ENCODE results near the gene PHKB.
"Not testable (repeated sequence)": the region's sequence is repeated elsewhere in the genome, so short reads cannot be mapped to it uniquely, and the experiment has no call there.

PHKB gene

DNA sequence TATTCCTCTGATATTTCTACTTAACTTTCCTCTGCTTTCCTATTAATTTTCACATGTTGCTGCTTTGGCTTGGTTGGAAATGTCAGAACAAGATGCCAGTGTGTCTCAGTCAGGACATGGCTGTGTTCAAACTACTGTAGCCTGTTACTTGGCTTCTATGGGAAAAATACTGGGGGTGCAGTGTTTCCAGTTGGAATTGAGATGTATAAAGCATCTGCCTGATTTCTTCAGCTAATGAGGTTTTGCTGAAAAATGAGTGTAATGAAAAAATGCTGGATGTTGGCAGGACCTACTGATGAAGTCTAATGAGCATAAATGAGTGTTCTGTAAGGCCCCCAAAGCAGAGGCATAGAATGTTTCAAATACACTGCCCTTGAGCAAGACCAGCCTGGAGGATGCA is 166.6 kb downstream of the PHKB start:
- DNase-seq = no peak

DNA sequence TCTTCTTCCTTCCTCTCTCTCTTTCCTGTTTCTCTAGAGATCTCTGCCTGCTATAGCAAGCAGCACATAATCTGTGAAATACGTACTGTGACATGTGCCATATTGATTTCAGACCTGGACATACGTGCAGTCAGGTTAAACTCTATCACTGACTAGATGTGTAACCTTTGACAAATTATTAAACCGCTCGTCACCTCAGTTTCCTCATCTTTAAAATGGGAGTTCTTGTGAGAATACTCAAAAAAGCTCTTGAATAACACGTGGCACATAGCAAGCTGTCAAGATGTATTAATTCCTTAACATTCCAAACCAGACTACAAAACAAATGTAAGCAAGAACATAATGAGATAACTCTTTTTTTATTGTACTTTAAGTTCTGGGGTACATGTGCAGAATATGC is 170.0 kb downstream of the PHKB start:
- DNase-seq = no peak

DNA sequence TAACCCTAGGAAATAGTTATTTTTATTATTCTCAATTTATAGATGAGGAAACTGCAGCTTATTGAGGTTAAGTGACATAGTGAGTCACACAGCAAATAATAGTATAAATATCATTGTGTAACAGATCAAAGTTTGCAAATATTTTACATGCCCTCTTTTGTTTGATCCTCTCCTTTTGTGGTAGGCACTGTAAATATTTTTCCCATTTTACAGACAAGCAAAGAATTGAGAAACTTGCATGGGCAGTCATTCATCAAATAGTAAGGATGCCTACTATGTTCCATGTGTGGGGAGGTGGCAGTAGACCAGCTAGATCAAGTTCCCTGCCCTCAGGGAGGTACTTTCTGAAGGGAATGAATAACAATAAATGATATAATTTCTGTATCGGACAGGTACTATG is 173.0 kb downstream of the PHKB start:
- DNase-seq = no peak

DNA sequence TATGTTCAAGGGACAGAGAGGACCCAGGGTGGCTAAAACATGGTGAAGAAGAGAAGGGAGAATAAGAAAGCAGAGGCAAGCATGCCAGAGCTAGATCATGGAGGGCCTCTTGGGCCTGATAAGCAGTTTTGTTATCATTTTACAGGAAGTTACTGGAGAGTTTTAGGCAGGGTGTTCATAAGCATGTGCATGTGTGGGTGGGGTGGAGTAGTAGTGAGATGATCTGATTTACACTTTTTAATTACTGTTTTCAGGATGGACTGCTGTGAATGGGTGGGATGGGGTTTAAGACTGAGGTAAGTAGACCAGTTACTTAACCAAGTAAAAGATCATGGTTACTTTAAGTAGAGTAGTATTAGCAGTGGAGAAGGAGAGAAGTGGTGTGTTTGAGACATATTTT is 173.6 kb downstream of the PHKB start:
- DNase-seq = no peak

DNA sequence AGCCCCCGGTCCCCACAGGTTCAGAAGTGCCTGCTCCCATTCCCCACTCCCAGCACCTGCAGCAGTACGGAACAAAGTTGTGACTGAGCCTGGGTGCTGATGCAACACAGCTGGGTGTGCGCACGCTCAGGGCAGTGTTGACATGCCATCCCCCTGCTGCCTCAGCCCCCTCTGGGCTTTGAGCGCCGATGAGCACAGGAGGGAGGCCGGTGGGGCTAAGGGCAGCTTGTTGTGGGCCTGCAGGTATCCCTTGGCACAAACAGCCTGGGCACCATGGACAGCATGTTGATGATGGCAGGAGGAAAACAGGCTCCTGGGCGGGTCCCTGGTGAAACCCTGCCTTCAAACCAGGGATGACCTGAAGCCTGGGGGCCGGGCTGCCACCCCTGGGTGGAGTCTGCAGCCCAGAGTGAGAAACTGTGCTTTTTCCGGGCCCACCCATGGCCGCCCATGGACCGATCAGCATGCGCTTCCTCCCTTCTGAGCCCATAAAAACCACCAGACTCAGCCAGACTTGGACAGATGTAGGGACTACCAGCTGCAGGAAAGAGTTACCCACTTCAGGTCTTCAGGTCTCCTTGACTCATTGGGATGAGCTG is 175.5 kb downstream of the PHKB start:
- no peak for DNase-seq

DNA sequence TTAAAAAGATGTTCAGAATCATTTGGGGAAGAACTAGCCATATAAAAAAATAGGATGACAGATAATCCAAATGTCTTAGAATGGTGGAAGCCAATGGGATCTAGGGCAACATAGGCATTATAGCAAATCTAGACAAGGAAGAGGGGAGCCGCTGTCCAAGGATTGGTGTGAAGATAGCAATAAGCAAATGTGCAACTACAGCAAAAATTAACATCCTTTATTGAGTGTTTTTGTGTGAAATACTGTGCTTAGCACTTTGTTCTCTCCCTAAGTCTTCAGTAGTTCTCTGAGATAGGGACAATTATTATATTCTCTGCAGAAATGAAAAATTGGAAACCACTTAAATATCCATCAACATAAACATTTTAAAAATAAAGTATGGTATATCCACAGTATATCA is 177.0 kb downstream of the PHKB start:
- no peak for DNase-seq

DNA sequence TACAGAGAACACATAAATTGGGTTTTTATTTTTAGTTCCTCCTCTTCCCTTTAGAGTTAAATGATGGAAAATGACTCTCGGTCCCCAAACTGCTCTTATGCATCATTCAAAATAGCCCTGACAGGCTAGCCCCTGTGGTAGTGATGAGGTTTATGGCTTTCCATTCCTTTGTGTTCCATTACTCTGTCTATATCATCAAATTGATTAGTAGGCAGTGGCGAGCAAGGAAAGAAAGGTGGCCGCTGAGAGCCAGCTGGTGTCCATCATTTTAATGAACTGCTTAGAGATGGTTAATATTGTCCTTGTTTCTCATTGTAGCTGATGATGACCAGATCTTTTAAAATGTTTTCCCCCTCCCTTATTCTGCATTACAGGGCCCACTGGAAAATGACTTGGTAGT is 179.5 kb downstream of the PHKB start:
- DNase-seq = no peak

DNA sequence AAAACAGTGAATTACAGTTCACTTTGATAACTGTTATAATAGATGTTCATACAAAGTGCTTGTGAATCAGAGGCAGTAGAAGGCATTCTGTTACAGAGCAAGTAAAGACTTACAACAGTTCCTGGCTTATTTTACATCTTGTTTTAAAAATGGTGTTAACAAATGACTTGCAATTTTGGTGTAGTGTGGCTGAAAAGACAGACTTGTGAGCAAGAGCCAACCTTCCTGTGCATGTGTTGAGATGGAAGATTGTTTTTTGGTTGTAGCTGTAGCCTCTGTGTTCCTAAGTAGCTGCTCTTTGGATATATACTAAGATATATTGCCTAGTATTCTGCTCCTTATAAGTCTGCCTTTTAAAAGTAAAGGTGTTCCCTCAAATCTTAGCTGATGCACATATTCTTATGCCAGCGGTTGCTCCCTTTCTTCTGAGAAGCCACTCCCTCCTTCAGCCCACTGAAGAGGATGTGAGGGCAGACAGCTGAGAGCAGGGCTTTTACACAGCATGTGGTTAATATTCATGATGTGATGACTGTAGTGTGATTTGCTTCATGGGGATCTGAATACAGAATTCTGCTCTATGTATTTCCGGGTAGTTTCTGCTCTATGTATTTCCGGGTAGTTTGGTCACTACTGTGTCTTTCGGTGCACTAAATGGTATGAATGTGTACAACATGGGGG is 182.3 kb downstream of the PHKB start:
- no peak for DNase-seq

DNA sequence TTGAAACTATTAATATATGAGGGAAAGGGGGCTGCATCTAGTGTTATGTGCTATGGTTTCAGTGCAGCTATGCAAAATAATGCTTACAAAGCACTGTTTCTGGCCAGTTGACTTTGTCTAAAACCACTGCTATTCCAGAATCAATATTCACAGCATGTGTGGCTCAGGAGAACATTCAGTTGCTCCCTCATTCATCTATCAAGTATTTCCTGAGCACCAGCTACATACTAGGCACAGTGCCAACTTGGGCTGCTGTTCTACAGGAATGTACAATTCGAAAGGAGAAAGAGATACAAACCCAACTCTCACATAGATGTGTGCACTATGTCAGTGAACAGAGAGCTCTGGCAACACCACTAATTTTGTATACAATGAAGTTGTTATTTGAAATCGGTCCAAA is 183.0 kb downstream of the PHKB start:
- no peak for DNase-seq

DNA sequence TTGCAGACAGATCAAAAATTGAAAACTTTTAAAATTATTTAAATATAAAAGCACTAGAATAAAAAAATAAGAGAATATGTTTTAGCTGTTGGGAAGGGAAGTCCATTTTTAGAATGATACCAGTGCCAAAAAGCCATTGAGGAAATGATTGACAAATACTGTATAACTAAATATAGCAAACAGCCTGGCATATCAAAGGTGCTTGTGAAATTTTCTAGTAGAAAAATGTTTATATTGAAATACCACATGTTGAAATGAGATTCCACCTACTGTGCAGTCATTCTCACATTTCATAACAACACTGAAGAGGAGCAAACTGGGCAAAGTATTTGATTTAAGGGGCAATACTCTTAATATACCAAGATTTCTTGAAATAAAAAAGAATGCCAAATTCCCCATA is 183.5 kb downstream of the PHKB start:
- no peak for DNase-seq

DNA sequence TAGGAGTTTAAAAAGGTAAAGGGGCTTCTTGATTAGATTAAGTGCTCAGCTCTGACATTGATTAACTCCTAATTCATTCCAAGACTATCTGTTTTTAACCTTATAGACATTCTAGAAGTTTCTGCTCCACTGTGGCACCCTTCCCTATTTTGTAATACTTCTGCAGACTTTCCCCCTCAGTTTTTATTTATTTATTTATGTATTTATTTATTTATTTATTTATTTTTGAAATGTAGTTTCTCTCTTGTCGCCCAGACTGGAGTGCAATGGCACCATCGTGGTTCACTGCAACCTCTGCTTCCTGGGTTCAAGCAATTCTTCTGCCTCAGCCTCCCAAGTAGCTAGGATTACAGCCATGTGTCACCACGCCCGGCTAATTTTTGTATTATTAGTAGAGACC is 185.8 kb downstream of the PHKB start:
- DNase-seq = no peak

DNA sequence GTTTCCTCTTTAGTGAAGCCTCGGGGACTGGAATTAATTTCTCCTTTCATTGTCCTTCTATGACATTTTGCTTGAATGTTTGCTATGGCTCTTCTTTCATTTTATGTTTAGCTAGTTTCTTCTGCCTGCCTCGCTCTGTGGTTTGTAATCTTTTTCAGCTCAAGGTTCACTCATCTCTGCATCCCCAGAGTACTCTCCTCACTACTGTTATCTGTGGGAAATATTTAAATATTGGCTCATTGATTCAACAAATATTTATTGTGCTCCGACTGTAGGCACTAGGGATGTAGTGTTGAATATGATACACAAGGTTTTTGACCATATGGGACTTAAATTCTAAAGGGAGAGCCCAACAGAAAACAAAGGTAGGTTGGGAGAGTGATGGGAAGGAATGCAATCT is 195.9 kb downstream of the PHKB start:
- no peak for DNase-seq

DNA sequence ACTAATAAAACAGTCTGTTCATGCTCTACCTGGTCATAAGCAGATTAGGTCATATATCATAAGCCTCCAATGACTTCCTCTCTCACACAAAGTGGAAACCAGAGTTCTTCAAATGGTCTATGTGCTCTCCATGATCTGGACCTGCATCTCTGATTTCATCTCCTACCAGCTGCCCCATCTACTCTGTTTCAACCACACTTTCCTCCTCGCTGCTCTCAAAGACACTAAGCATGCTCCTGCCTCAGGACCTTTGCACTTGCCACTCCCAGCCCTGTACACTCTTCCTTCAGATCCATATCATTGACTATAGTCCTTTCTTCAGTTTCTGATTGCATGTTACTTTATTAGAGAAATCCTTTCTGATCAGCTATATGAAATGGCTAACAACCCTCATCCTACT is 196.8 kb downstream of the PHKB start:
- DNase-seq = no peak

DNA sequence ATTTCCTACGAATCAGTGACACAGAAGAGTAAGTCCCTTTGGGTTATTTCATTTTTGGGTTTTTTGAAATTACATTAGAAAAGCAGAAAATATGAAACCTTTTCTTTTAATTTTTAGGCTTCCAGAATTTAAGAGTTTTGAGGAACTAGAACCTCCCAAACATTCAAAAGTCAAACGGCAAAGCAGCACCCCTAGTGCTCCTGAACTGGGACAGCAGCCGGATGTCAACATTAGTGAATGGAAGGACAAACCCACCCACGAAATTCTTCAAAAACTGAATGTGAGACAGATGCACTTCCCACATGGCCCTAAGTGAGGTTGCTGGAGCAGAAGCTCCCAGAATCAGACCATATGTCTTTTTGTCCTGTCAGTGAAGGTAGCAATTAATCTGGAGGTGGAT is 199.4 kb downstream of the PHKB start:
- DNase-seq = no peak

DNA sequence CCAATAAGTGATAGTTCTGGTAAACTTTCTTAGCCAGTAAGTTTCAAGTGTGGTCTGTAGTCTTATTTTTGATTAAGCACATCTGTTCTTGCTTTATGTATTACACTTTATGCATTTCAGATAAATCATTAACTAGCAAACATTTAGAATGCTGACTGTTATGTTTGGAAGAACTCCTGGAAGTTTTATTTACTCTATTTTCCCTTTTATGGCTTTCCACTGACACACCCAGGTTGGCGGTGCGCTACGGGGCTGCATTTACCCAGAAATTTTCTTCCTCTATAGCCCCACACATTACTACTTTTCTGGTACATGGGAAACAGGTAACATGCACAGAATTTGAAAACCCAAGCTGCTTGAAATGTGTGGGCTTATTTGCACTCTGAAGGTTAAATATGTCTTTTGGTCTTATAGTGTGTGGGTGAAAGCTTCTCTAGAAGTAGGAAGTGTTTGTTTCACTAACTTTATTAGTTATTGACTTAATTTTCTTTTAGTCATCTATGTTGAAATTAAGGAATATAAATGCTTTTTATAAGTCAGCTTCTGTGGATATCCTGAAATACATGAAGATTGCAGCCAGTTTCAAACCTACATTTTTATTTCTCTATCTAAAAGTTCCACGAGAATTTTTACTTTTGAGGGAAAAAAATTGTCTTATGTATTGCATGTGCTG is 203.7 kb downstream of the PHKB start:
- DNase-seq = no peak

DNA sequence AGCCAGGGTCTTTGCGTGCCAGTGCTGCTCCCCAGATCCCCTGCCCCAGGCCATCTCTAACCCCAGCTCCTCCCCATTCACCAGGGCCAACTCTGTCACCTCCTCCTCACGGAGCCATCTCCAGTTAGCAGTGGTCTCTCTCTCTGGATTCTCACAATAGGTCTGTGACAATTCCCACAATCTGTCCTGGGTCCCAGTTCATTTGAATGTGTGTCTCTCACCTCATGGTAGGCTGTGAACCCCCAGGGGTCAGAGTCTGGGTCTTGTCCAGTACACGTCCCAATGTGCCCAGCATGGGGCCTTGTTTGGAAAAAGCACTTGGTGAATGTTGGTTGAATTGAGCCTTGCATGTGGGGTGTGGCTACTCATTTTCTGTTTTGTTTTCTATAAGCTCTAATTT is 205.3 kb downstream of the PHKB start:
- no peak for DNase-seq

DNA sequence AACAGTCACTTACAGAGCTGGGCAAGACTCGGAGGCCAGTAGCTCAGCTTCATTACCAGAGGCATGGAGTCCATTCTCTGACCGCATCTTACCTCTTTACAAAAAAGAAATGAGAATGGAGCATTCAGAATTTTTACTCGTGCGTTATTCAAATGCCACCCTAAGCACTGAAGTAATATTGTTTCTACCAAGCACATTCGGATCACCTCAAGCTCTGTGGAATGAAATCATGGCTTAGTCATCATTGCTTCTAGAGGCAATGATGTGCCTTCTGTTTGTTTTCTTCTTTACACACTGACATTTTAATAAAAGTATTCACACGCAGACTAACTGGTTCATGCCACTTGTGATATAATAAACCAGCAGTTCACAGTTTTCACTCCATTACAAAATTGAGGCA is 206.8 kb downstream of the PHKB start:
- DNase-seq = no peak

DNA sequence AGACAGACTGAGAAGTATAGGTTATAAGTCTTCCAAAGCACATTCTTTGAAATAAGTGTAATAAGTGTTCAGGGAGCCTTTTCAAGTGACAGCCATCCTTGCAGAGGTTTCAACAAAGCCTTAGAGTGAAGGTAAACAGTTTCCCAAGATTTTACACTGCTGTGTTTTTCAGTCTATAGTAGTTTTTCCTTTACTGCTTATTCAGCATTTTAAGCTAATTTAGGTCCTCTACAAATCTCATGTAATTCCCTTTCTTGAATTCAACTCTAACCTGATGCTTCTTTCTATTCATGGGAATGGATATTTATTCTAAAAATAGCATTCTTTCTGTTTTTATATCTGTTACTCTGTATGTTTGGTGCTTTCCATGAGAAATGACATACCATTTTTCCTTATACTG is 211.3 kb downstream of the PHKB start:
- no peak for DNase-seq

DNA sequence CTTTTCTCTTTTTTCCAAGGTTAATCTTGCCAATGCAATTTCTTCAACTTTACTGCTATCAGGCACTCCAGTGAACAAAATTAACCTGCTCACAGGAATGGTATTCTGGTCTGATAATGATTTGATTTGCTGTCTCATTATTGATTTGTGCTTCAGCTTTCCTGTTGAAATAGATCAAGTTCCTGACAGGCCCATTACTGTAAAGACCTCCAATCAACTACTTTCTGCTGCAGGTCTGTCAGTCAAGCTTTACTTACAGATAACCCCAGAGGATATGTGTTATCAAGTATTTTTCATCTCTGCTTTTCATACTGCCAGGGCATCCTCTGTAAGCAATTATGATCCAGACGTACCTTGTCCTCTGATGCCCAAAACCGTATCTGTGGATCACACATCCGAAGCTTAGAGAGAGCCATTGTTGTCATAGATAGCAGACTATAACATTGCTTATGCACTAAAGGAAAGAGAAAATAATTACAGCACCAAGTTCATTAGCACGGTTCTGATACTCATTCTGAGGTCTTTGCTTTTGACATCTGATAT is 215.6 kb downstream of the PHKB start:
- no peak for DNase-seq

DNA sequence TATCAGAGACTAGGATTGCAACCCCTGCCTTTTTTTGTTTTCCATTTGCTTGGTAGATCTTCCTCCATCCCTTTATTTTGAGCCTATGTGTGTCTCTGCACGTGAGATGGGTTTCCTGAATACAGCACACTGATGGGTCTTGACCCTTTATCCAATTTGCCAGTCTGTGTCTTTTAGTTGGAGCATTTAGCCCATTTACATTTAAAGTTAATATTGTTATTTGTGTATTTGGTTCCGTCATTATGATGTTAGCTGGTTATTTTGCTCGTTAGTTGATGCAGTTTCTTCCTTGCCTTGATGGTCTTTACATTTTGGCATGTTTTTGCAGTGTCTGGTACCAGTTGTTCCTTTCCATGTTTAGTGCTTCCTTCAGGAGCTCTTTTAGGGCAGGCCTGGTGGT is 220.4 kb downstream of the PHKB start:
- DNase-seq = not testable (repeated sequence)

DNA sequence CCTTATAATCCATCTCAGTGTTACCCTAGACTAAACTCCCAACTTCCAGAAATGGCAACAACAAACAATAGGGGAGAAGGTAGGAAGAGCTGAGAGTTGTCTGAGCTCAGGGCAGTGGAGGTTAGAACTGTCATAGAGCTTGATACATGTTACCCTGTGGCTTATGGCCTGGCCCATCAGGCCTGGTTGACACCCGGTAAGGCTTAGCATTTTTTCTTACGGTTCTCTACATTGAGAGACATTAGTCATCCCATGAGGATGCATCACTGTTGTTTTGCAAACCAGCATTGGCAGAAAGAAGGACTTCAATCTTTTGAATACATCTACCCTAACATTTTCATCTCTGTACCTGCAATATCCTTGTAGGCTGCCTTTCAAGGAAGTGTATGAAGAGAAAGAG is 226.6 kb downstream of the PHKB start:
- no peak for DNase-seq

DNA sequence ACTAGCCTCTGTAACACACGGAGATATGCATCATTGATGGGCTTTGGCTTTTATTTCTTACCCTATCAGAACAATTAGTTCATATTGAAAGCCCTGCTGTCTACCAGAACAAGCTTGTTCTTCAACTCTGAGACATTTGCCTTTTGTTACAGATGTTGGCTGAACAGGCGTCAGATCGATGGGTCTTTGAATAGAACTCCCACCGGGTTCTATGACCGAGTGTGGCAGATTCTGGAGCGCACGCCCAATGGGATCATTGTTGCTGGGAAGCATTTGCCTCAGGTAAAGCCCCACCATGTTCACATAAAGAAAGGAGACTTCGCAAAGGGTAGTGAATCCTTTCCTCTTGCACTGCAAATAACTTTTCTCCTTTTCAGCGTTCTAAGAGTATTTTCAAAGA is 232.1 kb downstream of the PHKB start:
- no peak for DNase-seq

DNA sequence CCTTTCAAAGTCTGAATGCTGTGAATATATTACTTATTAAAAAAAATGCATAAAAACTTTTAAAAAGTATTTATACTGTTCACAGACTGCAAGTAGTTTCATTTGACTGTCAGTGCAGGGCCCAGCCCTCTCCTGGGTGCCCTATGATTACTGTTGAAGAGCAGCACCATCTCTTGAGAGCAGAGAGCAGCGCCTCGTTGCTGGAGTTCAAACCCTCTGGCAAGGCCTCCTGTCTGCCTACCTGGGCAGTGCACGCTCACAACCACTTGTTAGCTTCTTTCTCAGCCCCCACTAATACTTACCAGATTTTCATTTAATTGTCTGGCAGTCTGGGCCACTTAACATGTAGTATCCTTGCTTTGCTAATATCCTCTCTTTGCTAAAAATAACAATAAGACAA is 233.4 kb downstream of the PHKB start:
- no peak for DNase-seq

DNA sequence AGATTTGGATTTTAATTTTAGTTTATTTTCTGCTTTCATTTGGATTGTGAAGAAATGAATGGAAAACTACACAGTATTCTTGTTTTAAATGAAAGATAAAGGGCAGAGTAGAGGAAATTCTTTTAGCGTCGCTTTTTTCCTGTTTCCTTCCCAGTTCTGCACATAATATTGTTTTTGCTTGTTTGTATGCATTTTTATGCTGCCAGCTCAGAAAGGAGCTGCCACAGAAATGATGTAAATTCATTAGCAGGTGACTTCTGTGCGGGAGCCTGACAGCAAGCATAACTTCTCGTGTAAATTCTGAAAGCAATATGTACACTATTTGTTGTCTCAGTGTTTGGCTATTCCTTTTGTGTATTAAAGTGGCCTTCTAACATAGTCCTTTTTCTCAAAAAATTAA is 234.6 kb downstream of the PHKB start:
- no peak for DNase-seq

DNA sequence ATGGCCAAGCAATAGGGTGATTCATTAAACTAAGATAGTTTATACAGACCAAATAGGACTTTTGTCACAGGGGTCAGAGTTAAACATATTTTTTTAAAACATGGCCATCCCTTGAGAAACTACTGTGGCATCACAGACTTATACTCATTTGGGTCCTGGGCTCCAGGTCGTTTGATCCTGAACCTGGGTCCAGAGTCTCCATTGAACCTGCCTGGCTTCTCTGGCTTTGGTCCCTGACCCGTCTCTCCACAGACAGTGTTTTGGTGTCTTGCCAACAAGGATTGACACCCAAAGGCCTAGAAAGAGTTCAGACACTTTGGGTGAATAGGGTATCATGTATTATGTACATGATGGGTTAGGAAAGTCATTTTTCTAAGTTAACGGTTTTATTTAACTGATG is 236.7 kb downstream of the PHKB start:
- no peak for DNase-seq
